ENCODE results near the gene PNPLA7. TPM values are rescaled to one million over a fixed set of nuclear protein-coding genes. Genes with fewer than 3 reads are reported as not detected.

PNPLA7 gene
- total and polyA plus RNA-seq, 9 donors = 2.2 to 29.3 (median 13.0) TPM

DNA sequence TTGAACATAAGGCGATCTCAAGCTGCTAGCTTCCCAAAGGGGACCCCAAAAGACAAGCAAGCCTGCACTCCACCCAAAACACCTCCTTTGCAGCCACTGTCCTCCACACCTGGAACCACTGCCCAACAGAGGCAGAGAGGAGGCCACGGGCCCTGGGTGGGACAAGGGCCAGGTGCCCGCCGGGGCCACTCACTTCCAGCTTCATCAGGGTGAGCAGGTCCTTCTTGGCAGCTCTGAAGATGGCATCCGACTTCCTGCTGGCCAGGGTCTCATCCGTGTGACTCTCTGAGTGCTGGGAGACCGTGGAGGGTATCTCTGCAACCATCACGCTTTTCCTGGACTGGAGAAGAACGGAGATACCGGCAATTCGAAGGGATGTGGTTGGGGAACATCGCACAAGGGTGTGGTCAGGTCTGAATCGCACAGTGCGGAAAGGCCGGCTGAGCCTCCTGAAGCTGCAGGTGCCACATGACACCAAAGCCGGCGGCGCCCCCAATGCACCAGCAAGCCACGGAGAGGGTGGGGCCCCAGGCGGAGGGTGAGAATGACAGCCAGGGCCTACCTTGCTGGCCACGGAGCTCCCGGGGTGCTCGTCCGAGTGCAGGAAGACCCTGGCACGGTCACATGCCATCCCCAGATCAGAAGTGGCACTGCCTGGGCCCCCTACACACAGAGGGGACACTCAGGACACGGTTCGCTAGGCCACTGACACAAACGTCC, 44.6 kb downstream of the PNPLA7 start:
- TF ChIP-seq EP300 (IDR thresholded peaks at IDR 0.05) = no peak
- TF ChIP-seq POLR2A (IDR thresholded peaks at IDR 0.05) = no peak
- TF ChIP-seq, protein P1, sequence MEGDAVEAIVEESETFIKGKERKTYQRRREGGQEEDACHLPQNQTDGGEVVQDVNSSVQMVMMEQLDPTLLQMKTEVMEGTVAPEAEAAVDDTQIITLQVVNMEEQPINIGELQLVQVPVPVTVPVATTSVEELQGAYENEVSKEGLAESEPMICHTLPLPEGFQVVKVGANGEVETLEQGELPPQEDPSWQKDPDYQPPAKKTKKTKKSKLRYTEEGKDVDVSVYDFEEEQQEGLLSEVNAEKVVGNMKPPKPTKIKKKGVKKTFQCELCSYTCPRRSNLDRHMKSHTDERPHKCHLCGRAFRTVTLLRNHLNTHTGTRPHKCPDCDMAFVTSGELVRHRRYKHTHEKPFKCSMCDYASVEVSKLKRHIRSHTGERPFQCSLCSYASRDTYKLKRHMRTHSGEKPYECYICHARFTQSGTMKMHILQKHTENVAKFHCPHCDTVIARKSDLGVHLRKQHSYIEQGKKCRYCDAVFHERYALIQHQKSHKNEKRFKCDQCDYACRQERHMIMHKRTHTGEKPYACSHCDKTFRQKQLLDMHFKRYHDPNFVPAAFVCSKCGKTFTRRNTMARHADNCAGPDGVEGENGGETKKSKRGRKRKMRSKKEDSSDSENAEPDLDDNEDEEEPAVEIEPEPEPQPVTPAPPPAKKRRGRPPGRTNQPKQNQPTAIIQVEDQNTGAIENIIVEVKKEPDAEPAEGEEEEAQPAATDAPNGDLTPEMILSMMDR (IDR thresholded peaks at IDR 0.05) = no peak
- WGBS, 3 donors = 91 to 94% (median 93%) methylated on average over 28 of the region's 28 CpGs
- intact Hi-C loops (cut with DNase I) = no loop called here
- no peak overlapping the region for H3K4me3 ChIP-seq
- no peak overlapping the region for H3K27ac ChIP-seq
- no peaks in the 10 kb centered on the region for H3K4me1 ChIP-seq (ENCODE audit: insufficient read depth)
- no peaks in the 10 kb centered on the region for H3K36me3 ChIP-seq
- H3K9me3 ChIP-seq = no peaks in the 10 kb centered on the region
- DNase-seq = no peak
- no peaks in the 10 kb centered on the region for H3K27me3 ChIP-seq

DNA sequence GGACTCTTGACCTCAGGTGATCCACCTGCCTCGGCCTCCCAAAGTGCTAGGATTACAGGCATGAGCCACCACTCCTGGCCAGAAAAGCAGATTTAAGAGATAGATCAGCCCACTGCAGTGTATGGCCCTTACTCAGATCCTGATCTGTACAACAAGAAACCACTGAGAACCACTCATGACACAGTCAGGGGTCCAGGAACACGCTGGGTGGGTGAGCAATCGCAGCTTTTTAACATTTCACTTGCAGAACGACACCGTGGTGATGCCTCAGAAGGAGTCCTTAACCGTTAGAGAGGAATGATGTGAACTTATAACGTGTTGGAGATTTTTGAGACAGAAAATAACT, 45.8 kb downstream of the PNPLA7 start:
- WGBS, 3 donors = 87 to 90% (median 88%) methylated on average over 7 of the region's 7 CpGs
- TF ChIP-seq, protein P1 (IDR thresholded peaks at IDR 0.05) = no peak
- TF ChIP-seq EP300 (IDR thresholded peaks at IDR 0.05) (no peak), POLR2A (IDR thresholded peaks at IDR 0.05) (no peak)
- Histone ChIP-seq H3K36me3 (no peaks in the 10 kb centered on the region), H3K4me1 (ENCODE audit: insufficient read depth) (no peaks in the 10 kb centered on the region), H3K27ac (no peak overlapping the region), H3K27me3 (no peaks in the 10 kb centered on the region), H3K9me3 (no peaks in the 10 kb centered on the region), H3K4me3 (no peak overlapping the region)
- intact Hi-C loops (cut with DNase I) = no loop called here
- DNase-seq = no peak

DNA sequence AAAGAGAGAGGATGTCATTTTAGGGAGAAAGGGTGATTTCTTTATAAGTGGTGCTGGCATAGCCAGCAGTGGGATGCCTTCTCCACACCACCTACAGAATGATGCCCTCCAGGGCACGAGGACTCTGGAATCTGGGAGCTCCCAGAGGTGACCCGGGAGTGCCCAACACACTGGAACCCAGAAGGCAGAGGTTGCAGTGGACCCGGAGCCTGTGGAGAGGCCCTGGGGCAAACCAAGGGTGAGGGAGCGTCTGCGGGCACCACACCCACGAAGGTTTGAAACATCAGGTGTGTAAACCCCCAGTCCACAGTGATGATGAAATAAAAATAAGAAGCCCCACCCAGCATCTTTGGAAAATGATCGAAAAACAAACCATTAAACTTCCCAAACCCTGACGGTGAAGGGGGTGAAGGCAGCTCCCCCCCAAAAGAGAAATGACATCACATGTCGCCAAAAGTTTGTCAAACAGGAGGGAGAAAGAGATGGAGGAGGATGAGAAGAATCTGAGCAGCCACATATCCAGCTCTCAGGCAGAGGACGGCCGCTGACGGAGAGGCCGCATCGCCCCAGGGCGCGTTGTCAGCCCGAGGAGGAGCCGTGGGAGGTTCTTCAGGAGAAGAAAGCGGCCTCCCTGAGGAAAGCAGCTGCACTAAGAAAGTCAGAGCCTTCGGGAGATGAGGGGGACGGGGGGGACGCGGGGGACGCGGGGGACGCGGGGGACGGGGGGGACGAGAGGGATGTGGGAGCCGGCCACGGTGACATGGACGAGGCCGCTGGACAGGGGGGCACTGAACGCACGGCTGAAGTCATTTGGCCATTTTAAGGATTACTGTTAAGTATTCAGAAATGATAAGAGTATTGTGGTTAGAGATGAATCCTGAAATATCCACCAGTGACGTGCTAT, 47.9 kb downstream of the PNPLA7 start:
- 56 to 85% (median 81%) methylated on average over 36 of the region's 36 CpGs for WGBS, 3 donors
- Histone ChIP-seq H3K36me3 (no peaks in the 10 kb centered on the region), H3K27me3 (no peaks in the 10 kb centered on the region), H3K4me3 (no peak overlapping the region), H3K27ac (no peak overlapping the region), H3K4me1 (ENCODE audit: insufficient read depth) (no peaks in the 10 kb centered on the region), H3K9me3 (no peaks in the 10 kb centered on the region)
- DNase-seq = no peak
- no peak for TF ChIP-seq POLR2A (IDR thresholded peaks at IDR 0.05)
- no peak for TF ChIP-seq EP300 (IDR thresholded peaks at IDR 0.05)
- TF ChIP-seq, protein P1 (IDR thresholded peaks at IDR 0.05) = no peak
- intact Hi-C loops (cut with DNase I) = no loop called here

DNA sequence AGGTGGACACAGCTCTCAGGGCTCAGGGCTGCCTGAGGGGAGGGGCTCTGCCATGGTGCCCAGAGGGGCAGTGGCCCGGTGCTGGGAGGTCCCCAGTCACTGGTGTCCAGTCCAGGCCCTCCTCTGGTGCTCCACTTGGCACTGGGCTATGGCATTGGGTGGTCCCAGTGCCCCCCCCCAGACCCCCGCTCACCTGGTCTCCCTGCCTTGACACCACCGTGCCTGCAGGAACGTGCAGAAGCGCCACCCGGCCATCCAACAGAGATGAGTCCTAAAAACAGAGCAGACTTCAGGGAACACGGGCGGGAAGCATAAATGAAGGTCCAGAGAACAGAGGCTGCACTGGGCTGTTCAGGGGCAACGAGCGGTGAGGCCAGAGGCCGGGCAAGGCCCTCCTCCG, 48.7 kb downstream of the PNPLA7 start:
- no peaks in the 10 kb centered on the region for H3K4me1 ChIP-seq (ENCODE audit: insufficient read depth)
- no peak overlapping the region for H3K4me3 ChIP-seq
- intact Hi-C loops (cut with DNase I) = no loop called here
- H3K27ac ChIP-seq = no peak overlapping the region
- no peak for DNase-seq
- no peaks in the 10 kb centered on the region for H3K9me3 ChIP-seq
- H3K27me3 ChIP-seq = no peaks in the 10 kb centered on the region
- TF ChIP-seq, protein P1 (IDR thresholded peaks at IDR 0.05) = no peak
- no peak for TF ChIP-seq EP300 (IDR thresholded peaks at IDR 0.05)
- no peak for TF ChIP-seq POLR2A (IDR thresholded peaks at IDR 0.05)
- WGBS, 3 donors = 90 to 91% (median 91%) methylated on average over 12 of the region's 12 CpGs
- no peaks in the 10 kb centered on the region for H3K36me3 ChIP-seq
